CD4-positive, alpha-beta T cell treated with Interleukin-1 beta for 1 hour (primary cell): Measurements from ENCODE around the gene KCNQ1.

Source experiments
- DNase-seq, 2 donors: peaks; one replicate each; pipeline ENCODE4 v3.0.0-alpha.2; 2020 to 2022

Gene KCNQ1

DNA sequence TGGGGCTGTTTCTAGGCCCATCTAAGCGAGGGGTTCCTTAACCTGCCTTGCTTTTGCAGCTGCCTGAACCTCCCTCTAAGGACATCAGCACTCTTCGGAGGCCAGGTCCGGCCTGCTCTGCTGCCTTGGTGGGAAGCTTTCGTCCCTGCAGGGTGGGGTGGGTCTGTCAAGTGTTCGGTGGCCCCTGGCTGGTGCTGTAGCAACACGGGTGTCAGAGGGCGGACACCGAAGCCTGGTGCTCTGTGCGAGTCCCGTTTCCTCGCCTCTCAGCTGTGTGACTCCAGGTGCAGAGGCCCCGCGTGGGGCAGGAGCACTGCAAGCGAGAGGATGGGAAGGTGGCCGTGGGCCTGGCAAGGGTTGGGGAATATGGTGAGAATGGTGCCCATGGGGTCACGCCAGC is 376.2 kb downstream of the KCNQ1 start:
- DNase-seq, result no peak

- no peak for DNase-seq
Measured at GRCh38 chr11:2821891-2822290, 377.1 kb downstream of the KCNQ1 start.

GRCh38 chr11:2824851-2825250 is 380.0 kb downstream of the KCNQ1 start:
- no peak for DNase-seq

DNA sequence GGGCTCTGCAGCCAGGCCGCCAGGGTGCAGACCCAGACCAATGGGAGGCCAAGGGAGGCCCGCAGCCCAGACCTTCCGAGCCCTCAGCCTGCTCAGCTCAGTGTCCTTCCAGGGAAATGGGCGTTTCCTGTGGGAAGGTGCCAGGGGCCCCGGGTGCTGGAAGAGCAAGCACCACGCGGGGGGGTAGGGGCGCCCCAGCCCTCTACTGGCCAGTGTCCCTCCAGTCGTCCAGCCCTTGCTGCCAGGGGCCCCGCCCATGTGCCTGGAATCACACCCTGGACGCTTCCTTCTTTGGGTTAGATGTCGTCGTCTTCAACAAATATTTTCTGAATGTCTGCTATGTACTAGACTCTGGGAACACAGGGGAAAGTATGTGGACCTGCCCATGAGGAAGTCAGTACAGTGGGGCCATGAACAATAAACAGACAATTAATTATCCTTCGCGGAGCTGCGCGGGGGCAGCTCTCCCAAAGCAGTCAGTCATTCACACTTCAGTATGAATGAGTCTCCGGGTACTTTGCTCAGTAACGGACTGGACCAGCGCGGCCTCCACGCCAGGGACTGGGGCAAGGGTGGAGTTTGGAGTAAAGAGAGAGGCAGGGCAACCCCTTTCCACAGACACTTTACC is 380.6 kb downstream of the KCNQ1 start:
- no peak for DNase-seq

DNA sequence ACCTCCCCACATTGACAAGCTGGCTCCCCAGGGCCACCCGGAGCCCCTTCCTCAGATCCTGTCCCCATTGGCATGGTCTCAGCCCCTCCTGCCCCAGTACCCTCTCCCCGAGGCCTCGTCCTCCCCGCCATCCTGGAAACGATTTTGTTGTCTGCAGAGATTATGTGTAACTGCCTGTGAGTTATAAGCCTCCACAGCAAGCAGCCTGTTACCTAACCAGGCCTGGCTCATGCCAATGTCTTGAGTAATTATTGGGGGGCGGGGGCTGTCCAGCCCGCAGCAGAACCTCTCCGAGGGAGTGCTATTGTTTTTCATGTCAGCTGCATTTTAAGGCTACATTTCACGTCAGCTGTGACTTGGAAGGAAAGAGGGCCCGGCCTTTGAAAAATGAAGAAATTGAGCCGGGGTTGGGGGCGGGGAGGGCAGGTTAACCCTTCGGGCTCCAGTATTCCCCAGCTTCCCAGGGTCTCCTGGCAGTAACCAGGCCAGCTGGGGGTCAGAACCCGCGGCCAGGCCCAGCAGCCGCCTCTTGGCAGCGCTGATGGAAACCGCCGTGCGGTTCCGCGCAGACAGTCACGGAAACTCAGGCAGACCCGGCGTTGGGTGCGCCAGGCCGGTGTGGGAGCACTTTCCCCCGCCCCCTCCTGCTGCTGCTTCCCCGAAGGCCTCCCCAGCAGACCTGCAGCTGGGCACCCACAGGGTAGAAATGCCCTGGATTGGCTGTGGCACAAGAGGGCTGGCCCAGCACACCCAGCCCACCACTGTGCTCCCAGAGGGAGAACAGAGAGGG is 381.3 kb downstream of the KCNQ1 start:
- DNase-seq, result peak in 1 of 2 donors; percentile 48

- peak in 1 of 2 donors; percentile 32 for DNase-seq
Measured at GRCh38 chr11:2826679-2827056, 381.9 kb downstream of the KCNQ1 start.

GRCh38 chr11:2827256-2827655 is 382.4 kb downstream of the KCNQ1 start:
- DNase-seq, result no peak

GRCh38 chr11:2827792-2828191 is 383.0 kb downstream of the KCNQ1 start:
- DNase-seq, result no peak

GRCh38 chr11:2828585-2829330 is 383.9 kb downstream of the KCNQ1 start:
- DNase-seq, result no peak

- DNase-seq, result no peak
Measured at GRCh38 chr11:2830030-2830812, 385.4 kb downstream of the KCNQ1 start.

DNA sequence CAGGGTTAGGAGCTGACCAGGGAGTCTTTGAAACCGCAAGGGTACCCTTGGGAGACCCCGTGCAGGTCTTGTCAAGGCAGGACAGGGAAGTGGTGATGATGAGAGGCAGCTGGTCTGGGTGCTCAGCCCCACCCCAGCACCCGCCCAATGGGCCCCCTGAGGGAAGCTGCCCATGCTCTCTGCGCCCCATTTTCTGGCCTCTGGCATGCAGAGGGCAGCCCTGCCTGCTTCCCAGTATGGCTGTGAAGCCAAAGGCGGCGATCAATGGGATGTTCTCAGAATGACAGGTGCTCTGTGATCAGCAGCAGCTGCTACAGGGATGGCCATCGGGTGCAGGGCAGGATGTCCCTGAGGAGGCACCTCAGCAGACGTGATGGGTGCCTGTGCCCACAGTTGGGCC is 386.1 kb downstream of the KCNQ1 start:
- DNase-seq, result no peak

DNA sequence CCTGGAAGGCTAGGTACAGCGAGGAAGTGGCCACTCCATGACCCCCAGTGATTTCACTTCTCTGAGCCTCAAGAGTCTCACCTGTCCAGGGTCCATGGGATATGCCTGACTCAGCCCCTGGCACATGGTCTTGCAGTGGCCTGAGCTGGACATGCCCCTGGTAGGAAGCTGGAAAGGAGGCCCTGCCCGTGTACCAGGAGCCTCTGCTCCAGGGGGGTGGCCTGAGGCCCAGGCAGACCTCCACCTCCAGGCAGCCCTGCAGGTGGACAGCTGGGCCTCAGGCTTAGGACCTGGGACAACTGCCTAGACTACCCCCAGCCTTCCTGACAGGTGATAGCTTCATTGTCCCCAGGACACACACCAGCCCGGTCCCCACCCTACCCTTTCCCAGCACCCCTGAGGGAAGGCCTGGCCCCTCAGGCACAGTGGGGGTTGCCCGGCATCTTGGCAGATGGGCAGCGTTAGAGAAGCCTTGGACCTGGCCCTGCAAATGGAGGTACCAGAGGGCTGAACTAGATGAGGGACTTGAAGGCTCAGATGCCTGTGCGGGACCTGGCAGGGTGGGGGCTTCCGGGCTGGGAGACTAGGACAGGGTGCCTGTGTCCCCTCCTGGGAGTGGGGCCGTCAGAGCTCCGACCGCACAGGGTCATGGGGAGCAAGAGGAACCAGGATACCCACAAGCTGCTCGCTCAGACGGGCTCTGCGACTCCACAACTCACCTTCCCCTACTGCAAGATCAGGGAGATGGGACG is 387.1 kb downstream of the KCNQ1 start:
- DNase-seq, result no peak

- DNase-seq, result no peak
Measured at GRCh38 chr11:2832533-2833020, 387.8 kb downstream of the KCNQ1 start.

DNA sequence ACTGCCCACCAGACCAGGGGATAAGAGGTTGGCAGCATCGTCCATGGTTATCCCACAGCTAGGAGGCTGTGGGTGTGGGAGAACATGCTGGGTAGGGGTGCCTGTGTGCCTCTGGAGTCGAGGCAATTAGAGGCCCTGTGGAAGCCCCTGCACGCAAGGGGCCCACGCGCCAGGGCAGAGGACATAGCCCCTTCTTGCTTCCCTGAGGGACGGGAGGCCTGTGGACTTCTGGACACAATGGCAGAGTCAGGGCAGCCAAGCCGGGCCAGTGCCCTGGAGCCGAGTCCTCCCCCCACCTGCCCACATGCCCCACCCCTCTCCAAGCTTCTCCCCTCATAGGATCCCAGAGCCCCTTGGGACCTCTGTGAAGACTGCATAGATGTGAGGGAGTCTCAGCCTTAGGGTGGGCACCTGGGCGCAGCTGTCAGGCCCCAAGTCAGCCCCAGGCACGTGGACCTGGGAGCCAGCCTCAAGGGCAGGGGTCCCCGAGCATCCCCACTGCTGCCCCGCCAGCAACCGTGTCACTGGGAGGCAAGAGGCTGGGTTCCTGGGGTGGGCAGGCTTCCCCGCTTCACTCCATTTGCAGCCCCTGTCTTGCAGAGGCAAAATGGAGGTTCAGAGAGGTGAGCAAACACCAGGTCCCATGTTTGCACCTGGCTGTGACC is 388.4 kb downstream of the KCNQ1 start:
- no peak for DNase-seq

DNA sequence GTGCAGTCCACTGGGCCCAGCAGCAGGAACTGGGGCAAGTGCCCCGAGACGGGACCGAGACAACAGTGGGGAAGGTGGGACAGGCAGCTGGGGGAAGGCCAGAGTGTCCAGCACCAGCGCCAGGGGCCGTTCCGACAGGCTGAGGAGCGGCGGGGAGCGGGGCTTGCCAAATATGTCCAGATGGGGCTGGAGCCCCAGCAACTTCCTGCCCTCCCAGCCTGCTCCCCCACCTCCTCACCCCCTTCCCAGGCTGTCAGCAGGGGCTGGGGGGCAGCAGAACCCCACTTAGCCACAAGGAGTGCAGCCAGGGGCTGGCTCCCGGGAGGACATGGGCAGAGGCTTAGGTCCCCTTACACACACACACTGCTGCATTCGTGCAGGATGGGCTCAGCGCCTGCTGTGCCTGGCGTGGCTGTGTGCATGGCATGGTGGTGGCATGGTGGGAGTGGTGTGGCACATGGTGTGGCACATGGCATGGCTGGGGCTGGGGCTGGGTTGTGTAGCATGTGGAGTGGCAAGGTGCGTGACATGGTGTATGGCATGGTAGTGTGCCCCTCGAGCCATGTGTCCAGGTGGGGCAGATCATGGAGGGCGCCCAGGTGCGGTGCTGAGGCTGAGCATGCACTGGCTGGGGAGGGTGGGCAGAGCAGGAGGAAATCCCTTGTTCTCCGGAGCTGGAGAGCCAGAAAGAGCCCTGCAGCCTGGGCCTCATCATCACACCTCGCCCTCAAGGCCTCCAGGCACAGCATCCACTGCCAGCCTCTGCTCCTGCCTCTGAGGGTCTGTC is 389.1 kb downstream of the KCNQ1 start:
- no peak for DNase-seq

- DNase-seq, result no peak
Measured at GRCh38 chr11:2834503-2835273, 389.9 kb downstream of the KCNQ1 start.

- no peak for DNase-seq
Measured at GRCh38 chr11:2835296-2835695, 390.5 kb downstream of the KCNQ1 start.

DNA sequence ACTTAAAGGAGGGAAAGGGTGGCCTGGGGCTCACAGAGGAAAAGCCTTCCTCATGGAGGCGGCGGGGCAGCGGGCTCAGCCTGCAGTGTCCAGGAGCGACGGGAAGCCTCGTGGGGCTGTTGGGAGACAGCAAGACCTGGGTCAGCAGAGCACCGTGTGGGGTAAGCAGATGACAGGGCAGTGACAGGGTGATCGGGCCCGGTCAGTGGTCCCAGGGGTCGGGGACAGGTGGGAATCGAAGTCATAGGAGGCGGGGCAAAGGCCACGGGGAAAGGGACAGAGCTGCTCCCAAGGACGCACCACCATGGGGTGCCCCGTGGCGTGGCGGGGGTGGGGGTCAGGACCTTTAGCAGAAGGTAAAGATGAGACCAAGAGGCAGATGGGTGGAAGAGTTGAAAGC is 390.9 kb downstream of the KCNQ1 start:
- DNase-seq, result no peak

GRCh38 chr11:2836315-2837095 is 391.7 kb downstream of the KCNQ1 start:
- DNase-seq, result no peak
